Liver (tissue), 9 donors: ENCODE measurements around the gene CD37. TPM values are rescaled to one million over a fixed set of nuclear protein-coding genes. Genes with fewer than 3 reads are reported as not detected.

Source experiments
- DNase-seq: peaks from one replicate; pipeline ENCODE4 v3.0.0-alpha.2; 2017; ENCODE audit warnings: low spot score
- H3K27ac ChIP-seq, 2 donors: one replicate each; pipeline ENCODE4 v1.7.0; 2013; ENCODE audit warnings: inconsistent platforms in 2 of 2, low read length in 2 of 2, control low read depth in 1 of 2, low read depth in 1 of 2, mild to moderate bottlenecking in 1 of 2
- H3K27me3 ChIP-seq, 4 donors: one replicate each; pipeline versions ENCODE4 v1.6.1 to v1.7.0; 2013; ENCODE audit warnings: low read length in 3 of 4, inconsistent platforms in 1 of 4, mild to moderate bottlenecking in 1 of 4, moderate library complexity in 1 of 4; ENCODE audit not compliant: control insufficient read depth in 4 of 4, insufficient read depth in 4 of 4
- H3K36me3 ChIP-seq, 4 donors: one replicate each; pipeline versions ENCODE4 v1.6.1 to v1.7.0; 2013; ENCODE audit warnings: low read length in 3 of 4, mild to moderate bottlenecking in 3 of 4, low read depth in 1 of 4, moderate library complexity in 1 of 4; ENCODE audit not compliant: control insufficient read depth in 4 of 4, insufficient read depth in 3 of 4
- H3K4me1 ChIP-seq, 4 donors: one replicate each; pipeline versions ENCODE4 v1.6.1 to v1.7.0; 2013; ENCODE audit warnings: low read length in 3 of 4, mild to moderate bottlenecking in 3 of 4, moderate library complexity in 1 of 4; ENCODE audit not compliant: control insufficient read depth in 4 of 4, insufficient read depth in 4 of 4
- H3K4me3 ChIP-seq, 3 donors: one replicate each; pipeline versions ENCODE4 v1.6.1 to v1.7.0; 2013; ENCODE audit warnings: low read length in 3 of 3, control low read depth in 1 of 3, low read depth in 1 of 3, mild to moderate bottlenecking in 1 of 3
- H3K9ac ChIP-seq, 2 donors: one replicate each; pipeline ENCODE4 v1.7.0; 2013; ENCODE audit warnings: low read length in 2 of 2, mild to moderate bottlenecking in 2 of 2, moderate library complexity in 2 of 2, control low read depth in 1 of 2, low read depth in 1 of 2
- H3K9me3 ChIP-seq, 4 donors: one replicate each; pipeline versions ENCODE4 v1.6.1 to v1.7.0; 2013; ENCODE audit warnings: low read length in 3 of 4; ENCODE audit not compliant: control insufficient read depth in 4 of 4
- ATF3 ChIP-seq: IDR thresholded peaks from 2 replicates; pipeline ENCODE4 v1.6.1; 2016; ENCODE audit warnings: antibody characterized with exemption
- CTCF ChIP-seq: fragments of 150-350 bp; IDR thresholded peaks from 2 replicates; pipeline ENCODE4 v1.5.1; 2017; ENCODE audit warnings: improper control_type of control experiment, low read depth, low read length; ENCODE audit not compliant: missing input control
- EGR1 ChIP-seq, 2 donors: IDR thresholded peaks; 2 replicates each; pipeline ENCODE4 v1.6.1; 2016 to 2018; ENCODE audit warnings: antibody characterized with exemption in 2 of 2, low read depth in 2 of 2
- FOXA1 ChIP-seq: IDR thresholded peaks from 2 replicates; pipeline ENCODE4 v1.6.1; 2016; ENCODE audit warnings: antibody characterized with exemption
- FOXA2 ChIP-seq: IDR thresholded peaks from 2 replicates; pipeline ENCODE4 v1.6.1; 2016; ENCODE audit warnings: antibody characterized with exemption
- GABPA ChIP-seq, 2 donors: IDR thresholded peaks in 1 of 2; conservative IDR thresholded peaks in 1 of 2; 2 replicates each; pipeline ENCODE4 v1.6.1; 2016; ENCODE audit warnings: antibody characterized with exemption in 2 of 2, mild to moderate bottlenecking in 1 of 2, moderate library complexity in 1 of 2
- HNF4A ChIP-seq, 2 donors: conservative IDR thresholded peaks; 2 replicates each; pipeline ENCODE4 v1.6.1; 2016; ENCODE audit warnings: antibody characterized with exemption in 2 of 2, mild to moderate bottlenecking in 2 of 2
- HNF4G ChIP-seq: IDR thresholded peaks from 2 replicates; pipeline ENCODE4 v1.6.1; 2016; ENCODE audit warnings: antibody characterized with exemption
- JUND ChIP-seq, 2 donors: IDR thresholded peaks; 2 replicates each; pipeline ENCODE4 v1.6.1; 2016; ENCODE audit warnings: antibody characterized with exemption in 2 of 2
- MAX ChIP-seq: IDR thresholded peaks from 2 replicates; pipeline ENCODE4 v1.6.1; 2016; ENCODE audit warnings: antibody characterized with exemption
- NR2F2 ChIP-seq: IDR thresholded peaks from 2 replicates; pipeline ENCODE4 v1.6.1; 2016; ENCODE audit warnings: antibody characterized with exemption
- RAD21 ChIP-seq, 2 donors: IDR thresholded peaks; 2 replicates each; pipeline ENCODE4 v1.6.1; 2016; ENCODE audit warnings: antibody characterized with exemption in 2 of 2, mild to moderate bottlenecking in 2 of 2
- REST ChIP-seq: IDR thresholded peaks from 2 replicates; pipeline ENCODE4 v1.6.1; 2016; ENCODE audit warnings: antibody characterized with exemption, mild to moderate bottlenecking
- RXRA ChIP-seq, 2 donors: IDR thresholded peaks; 2 replicates each; pipeline ENCODE4 v1.6.1; 2017 to 2018; ENCODE audit warnings: antibody characterized with exemption in 2 of 2, mild to moderate bottlenecking in 1 of 2
- SP1 ChIP-seq: IDR thresholded peaks from 2 replicates; pipeline ENCODE4 v1.6.1; 2018; ENCODE audit warnings: antibody characterized with exemption, mild to moderate bottlenecking
- TAF1 ChIP-seq: conservative IDR thresholded peaks from 2 replicates; pipeline ENCODE4 v1.6.1; 2016; ENCODE audit warnings: antibody characterized with exemption, mild to moderate bottlenecking
- YY1 ChIP-seq: IDR thresholded peaks from 2 replicates; pipeline ENCODE4 v1.6.1; 2016; ENCODE audit warnings: antibody characterized with exemption, mild to moderate bottlenecking
- WGBS: extraction: QIAGEN DNeasy Blood & Tissue Kit; methylation state at CpG from one replicate; pipeline ENCODE4 v1.1.7; 2013; 5-methylcytosine and 5-hydroxymethylcytosine counted together
- polyA plus RNA-seq, 2 donors: library from polyadenylated mRNA; stranded (reverse) in 1 of 2; unstranded in 1 of 2; fragments of 200-250 nt in 1 of 2; fragments of >200 nt in 1 of 2; fragmentation: Nextera tagmentation in 1 of 2; extraction: Ambion mirVana in 1 of 2; gene quantifications; one replicate each; pipeline versions ENCODE4 v1.2.1 to v1.2.3, GENCODE V29; 2013 to 2015
- total RNA-seq, 2 donors: library from RNA; depleted of rRNA; stranded (reverse); fragments of >200 nt; gene quantifications; one replicate each; pipeline ENCODE4 v1.2.3, GENCODE V29; 2014
- donor health status: healthy.
- donor health status: healthy.
- donor health status: healthy.
- donor health status: healthy.
- donor health status: healthy.

The CD37 gene
- total and polyA plus RNA-seq, 4 donors = 2.9 to 9.6 (median 3.9) TPM

GRCh38 chr19:49347191-49347590 is 12.0 kb downstream of the CD37 start:
- WGBS = 95% methylated on average over 15 of the region's 15 CpGs
- Histone ChIP-seq H3K4me3 (no peak overlapping the region), H3K4me1 (no peaks in the 10 kb centered on the region), H3K27ac (no peak overlapping the region), H3K36me3 (peaks cover 0 to 14% (median 6%) of the 10 kb centered on the region in 4 donors), H3K27me3 (no peaks in the 10 kb centered on the region), H3K9ac (no peak overlapping the region), H3K9me3 (no peaks in the 10 kb centered on the region)
- TF ChIP-seq EGR1 (IDR thresholded peaks at IDR 0.05; ENCODE audit: low read depth in 2 of 2) (no peak), SP1 (no peak), MAX (no peak), YY1 (no peak), GABPA (IDR thresholded peaks at IDR 0.05 in 1 of 2, conservative IDR thresholded peaks at IDR 0.05 in 1 of 2) (no peak), FOXA1 (no peak), JUND (IDR thresholded peaks at IDR 0.05) (no peak), NR2F2 (no peak), RAD21 (IDR thresholded peaks at IDR 0.05) (no peak), TAF1 (no peak), ATF3 (no peak), HNF4G (no peak), HNF4A (conservative IDR thresholded peaks at IDR 0.05) (no peak), RXRA (IDR thresholded peaks at IDR 0.05) (no peak), REST (no peak), FOXA2 (no peak)
- DNase-seq = no peak

- no peak overlapping the region for H3K9ac ChIP-seq
- no peaks in the 10 kb centered on the region for H3K9me3 ChIP-seq
- H3K4me3 ChIP-seq = no peak overlapping the region
- peaks cover 0 to 14% (median 6%) of the 10 kb centered on the region in 4 donors for H3K36me3 ChIP-seq
- DNase-seq = no peak
- H3K4me1 ChIP-seq = no peaks in the 10 kb centered on the region
- WGBS = 82% methylated on average over 3 of the region's 3 CpGs
- no peaks in the 10 kb centered on the region for H3K27me3 ChIP-seq
- TF ChIP-seq CTCF = peak; percentile 1
- TF ChIP-seq YY1 = no peak
- H3K27ac ChIP-seq = no peak overlapping the region
These were observed 12.6 kb downstream of the CD37 start for GRCh38 chr19:49347835-49348234.
